GM12872 (cell line): Measurements from ENCODE around the gene CCBE1.

ENCODE experiments used
- TF ChIP-seq, protein P1 (sequence below): IDR thresholded peaks from 3 replicates; pipeline ENCODE4 v1.5.1; 2011; ENCODE audit warnings: low read depth, mild to moderate bottlenecking, low read length, moderate library complexity; ENCODE audit not compliant: insufficient read depth

Gene CCBE1

DNA sequence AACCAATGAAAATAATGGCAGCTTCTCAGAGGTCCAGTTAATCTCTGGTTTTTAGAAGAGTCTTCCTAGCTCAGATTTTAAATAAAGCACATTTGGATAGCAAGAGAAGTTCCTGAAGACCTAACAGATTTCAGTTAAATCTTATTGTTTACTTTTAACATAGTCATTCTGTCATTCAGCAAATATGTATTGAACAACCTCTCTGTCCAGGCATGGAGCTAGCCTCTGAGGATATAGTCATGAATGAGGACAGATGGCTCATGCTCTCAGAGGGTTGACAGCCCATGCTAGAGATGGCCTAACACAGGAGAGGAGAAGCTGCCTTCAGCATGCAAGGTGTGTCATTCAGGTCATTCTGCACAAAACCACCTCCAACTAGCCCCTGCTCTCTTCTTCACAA, 6.2 kb downstream of the CCBE1 start:
- TF ChIP-seq, protein P1, sequence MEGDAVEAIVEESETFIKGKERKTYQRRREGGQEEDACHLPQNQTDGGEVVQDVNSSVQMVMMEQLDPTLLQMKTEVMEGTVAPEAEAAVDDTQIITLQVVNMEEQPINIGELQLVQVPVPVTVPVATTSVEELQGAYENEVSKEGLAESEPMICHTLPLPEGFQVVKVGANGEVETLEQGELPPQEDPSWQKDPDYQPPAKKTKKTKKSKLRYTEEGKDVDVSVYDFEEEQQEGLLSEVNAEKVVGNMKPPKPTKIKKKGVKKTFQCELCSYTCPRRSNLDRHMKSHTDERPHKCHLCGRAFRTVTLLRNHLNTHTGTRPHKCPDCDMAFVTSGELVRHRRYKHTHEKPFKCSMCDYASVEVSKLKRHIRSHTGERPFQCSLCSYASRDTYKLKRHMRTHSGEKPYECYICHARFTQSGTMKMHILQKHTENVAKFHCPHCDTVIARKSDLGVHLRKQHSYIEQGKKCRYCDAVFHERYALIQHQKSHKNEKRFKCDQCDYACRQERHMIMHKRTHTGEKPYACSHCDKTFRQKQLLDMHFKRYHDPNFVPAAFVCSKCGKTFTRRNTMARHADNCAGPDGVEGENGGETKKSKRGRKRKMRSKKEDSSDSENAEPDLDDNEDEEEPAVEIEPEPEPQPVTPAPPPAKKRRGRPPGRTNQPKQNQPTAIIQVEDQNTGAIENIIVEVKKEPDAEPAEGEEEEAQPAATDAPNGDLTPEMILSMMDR: no peak

- TF ChIP-seq, protein P1: no peak
Observed at GRCh38 chr18:59690186-59690982, 6.8 kb downstream of the CCBE1 start.

- TF ChIP-seq, protein P1: no peak
Observed at GRCh38 chr18:59689756-59690155, 7.5 kb downstream of the CCBE1 start.

DNA sequence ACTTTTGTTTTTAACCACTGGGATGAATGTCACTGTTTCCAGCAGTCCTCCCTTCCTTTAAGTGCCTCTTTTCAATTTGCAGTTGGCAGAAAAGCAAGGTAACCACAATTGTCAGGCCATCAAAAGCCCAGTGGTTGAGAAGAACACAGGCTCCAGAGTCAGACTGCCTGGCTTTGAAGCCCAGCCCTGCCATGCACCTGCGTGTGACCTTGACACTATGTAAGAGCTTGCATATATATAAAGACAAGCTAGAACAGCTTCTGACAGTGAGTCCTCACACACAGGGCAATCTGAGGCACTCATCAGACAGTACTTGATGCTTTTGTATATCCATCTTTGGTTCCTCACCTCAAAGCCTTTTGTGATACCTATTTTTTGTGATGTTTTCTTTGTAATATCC, 11.0 kb downstream of the CCBE1 start:
- TF ChIP-seq, protein P1: no peak

DNA sequence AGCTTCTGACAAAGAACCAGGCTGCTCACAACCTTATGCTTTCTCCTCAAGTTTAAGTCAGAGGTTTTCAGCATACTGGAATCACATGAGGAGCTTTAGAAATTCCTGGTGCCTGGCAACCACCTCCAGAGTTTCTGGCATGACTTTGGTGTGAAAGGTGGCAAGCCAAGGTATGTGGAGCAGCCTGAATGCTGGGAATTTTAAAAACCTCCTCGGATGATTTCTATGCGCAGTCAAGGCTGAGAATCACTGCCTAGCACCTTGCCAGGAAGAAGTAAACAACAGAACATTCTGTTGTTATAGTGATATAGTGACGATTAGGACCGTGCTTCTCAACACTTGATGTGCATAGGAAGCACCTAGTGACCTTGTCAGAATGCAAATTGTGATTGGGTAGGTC, 11.7 kb downstream of the CCBE1 start:
- TF ChIP-seq, protein P1: no peak

DNA sequence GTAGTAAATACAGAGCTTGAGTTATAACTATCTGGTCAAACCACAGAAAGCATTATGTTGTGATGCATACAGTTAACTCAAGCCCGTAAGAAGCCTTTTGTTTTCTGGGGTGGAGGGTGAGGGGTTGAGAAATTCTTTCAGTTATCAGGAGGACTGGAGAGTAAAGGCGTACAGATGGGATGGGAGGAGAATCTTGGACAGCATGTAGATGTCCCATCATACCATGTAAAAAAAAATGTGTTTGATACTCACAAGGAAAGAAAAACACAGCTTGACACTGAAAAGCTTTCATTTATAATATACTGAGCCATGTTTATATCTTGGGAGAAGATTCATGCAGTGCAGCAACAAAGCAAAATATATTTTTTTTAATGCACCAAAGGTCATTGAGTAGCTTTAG, 12.4 kb downstream of the CCBE1 start:
- TF ChIP-seq, protein P1: no peak

DNA sequence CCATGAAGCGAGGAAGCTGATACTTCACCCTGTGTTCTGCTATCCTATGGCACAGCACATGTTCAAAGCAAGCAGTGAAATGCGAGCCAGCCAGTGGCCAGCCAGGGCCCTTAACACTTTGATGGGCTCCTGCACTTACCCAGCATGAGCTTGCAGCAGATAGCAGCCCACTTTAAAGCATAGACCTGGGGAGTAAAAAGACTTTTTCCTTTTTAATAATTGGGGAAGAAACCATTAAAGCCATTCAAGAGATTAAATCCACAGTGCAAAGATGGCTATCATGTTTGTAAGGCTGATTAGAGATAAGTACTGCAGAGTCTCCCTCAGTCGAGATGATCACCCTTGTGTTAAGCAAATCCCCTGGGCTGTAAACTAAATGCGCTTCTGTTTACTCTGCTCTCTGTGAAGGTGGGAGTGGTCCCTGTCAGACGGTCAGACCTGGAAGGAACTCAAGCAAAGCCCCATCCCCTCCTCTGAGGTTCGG, 15.7 kb downstream of the CCBE1 start:
- TF ChIP-seq, protein P1: no peak
